Skeletal muscle satellite cell (primary cell): ENCODE data around the gene PCYT2.

Experiments used
- H3K27me3 ChIP-seq: 2 replicates; pipeline ENCODE4 v1.7.0; 2013; ENCODE audit warnings: low read length; ENCODE audit not compliant: control insufficient read depth, insufficient read depth
- H3K36me3 ChIP-seq: 2 replicates; pipeline ENCODE4 v1.7.0; 2013; ENCODE audit warnings: mild to moderate bottlenecking, control low read depth, low read length; ENCODE audit not compliant: insufficient read depth
- H3K4me1 ChIP-seq: 2 replicates; pipeline ENCODE4 v1.7.0; 2013; ENCODE audit warnings: low read length; ENCODE audit not compliant: control insufficient read depth, insufficient read depth
- H3K4me2 ChIP-seq: 2 replicates; pipeline ENCODE4 v1.7.0; 2013; ENCODE audit warnings: mild to moderate bottlenecking, low read length
- H3K4me3 ChIP-seq: 2 replicates; pipeline ENCODE4 v1.7.0; 2013; ENCODE audit warnings: low read length
- H3K9ac ChIP-seq: 2 replicates; pipeline ENCODE4 v1.7.0; 2013; ENCODE audit warnings: mild to moderate bottlenecking, low read depth, low read length, moderate library complexity
- H3K9me3 ChIP-seq: replicated peaks from 2 replicates; pipeline ENCODE4 v1.7.0; 2013; ENCODE audit warnings: mild to moderate bottlenecking, control low read depth, low read length

PCYT2 gene

GRCh38 chr17:81906476-81907218 is 4.6 kb downstream of the PCYT2 start:
- H3K9me3 ChIP-seq, result no peaks in the 10 kb centered on the region
- H3K9ac ChIP-seq, result no peak overlapping the region
- peaks cover 13% of the 10 kb centered on the region for H3K4me1 ChIP-seq
- H3K36me3 ChIP-seq, result peaks cover 33% of the 10 kb centered on the region
- H3K4me2 ChIP-seq, result no peak overlapping the region
- no peaks in the 10 kb centered on the region for H3K27me3 ChIP-seq
- no peak overlapping the region for H3K4me3 ChIP-seq

GRCh38 chr17:81905993-81906392 is 5.2 kb downstream of the PCYT2 start:
- no peak overlapping the region for H3K4me2 ChIP-seq
- H3K9ac ChIP-seq, result no peak overlapping the region
- peaks cover 13% of the 10 kb centered on the region for H3K4me1 ChIP-seq
- no peaks in the 10 kb centered on the region for H3K9me3 ChIP-seq
- no peaks in the 10 kb centered on the region for H3K27me3 ChIP-seq
- H3K4me3 ChIP-seq, result no peak overlapping the region
- H3K36me3 ChIP-seq, result peaks cover 31% of the 10 kb centered on the region

GRCh38 chr17:81905424-81905875 is 5.7 kb downstream of the PCYT2 start:
- no peak overlapping the region for H3K4me2 ChIP-seq
- peaks cover 10% of the 10 kb centered on the region for H3K4me1 ChIP-seq
- no peaks in the 10 kb centered on the region for H3K27me3 ChIP-seq
- no peaks in the 10 kb centered on the region for H3K9me3 ChIP-seq
- H3K4me3 ChIP-seq, result no peak overlapping the region
- H3K9ac ChIP-seq, result no peak overlapping the region
- H3K36me3 ChIP-seq, result peaks cover 31% of the 10 kb centered on the region

GRCh38 chr17:81904600-81905423 is 6.4 kb downstream of the PCYT2 start:
- Histone ChIP-seq H3K27me3 (no peaks in the 10 kb centered on the region), H3K4me1 (peaks cover 4% of the 10 kb centered on the region), H3K36me3 (peaks cover 34% of the 10 kb centered on the region), H3K9ac (no peak overlapping the region), H3K9me3 (no peaks in the 10 kb centered on the region), H3K4me3 (no peak overlapping the region), H3K4me2 (no peak overlapping the region)

GRCh38 chr17:81903896-81904599 is 7.2 kb downstream of the PCYT2 start:
- Histone ChIP-seq H3K4me2 (no peak overlapping the region), H3K27me3 (no peaks in the 10 kb centered on the region), H3K4me3 (no peak overlapping the region), H3K36me3 (peaks cover 41% of the 10 kb centered on the region), H3K9ac (no peak overlapping the region), H3K4me1 (peaks cover 6% of the 10 kb centered on the region), H3K9me3 (no peaks in the 10 kb centered on the region)

- Histone ChIP-seq H3K36me3 (peaks cover 41% of the 10 kb centered on the region), H3K4me3 (no peak overlapping the region)
Measured at GRCh38 chr17:81903415-81903831, 7.8 kb downstream of the PCYT2 start.

GRCh38 chr17:81902653-81903414 is 8.4 kb downstream of the PCYT2 start:
- peak overlapping the region; percentile 86 for H3K4me2 ChIP-seq
- H3K9me3 ChIP-seq, result no peaks in the 10 kb centered on the region
- no peak overlapping the region for H3K9ac ChIP-seq
- peaks cover 44% of the 10 kb centered on the region for H3K36me3 ChIP-seq
- H3K27me3 ChIP-seq, result no peaks in the 10 kb centered on the region
- H3K4me1 ChIP-seq, result peaks cover 16% of the 10 kb centered on the region
- H3K4me3 ChIP-seq, result no peak overlapping the region

More at GRCh38 chr17:81903415-81903831, 7.8 kb downstream of the PCYT2 start:
- Histone ChIP-seq H3K4me1 (peaks cover 11% of the 10 kb centered on the region), H3K27me3 (no peaks in the 10 kb centered on the region), H3K9me3 (no peaks in the 10 kb centered on the region), H3K4me2 (no peak overlapping the region), H3K9ac (no peak overlapping the region)

- Histone ChIP-seq H3K9me3 (no peaks in the 10 kb centered on the region), H3K27me3 (no peaks in the 10 kb centered on the region), H3K36me3 (peaks cover 44% of the 10 kb centered on the region), H3K4me2 (peak within 1 kb of the TSS; percentile 86), H3K4me3 (peak within 1 kb of the TSS; percentile 62), H3K4me1 (peaks cover 17% of the 10 kb centered on the region), H3K9ac (no peak within 1 kb of the TSS)
Measured at GRCh38 chr17:81902023-81902652, 9.1 kb downstream of the PCYT2 start, which contains the start of gene NPB. TSS of gene NPB (plus strand) at chr17:81902238. CDS start at chr17:81902278, 40 bp downstream.

- Histone ChIP-seq H3K4me1 (peaks cover 17% of the 10 kb centered on the region), H3K36me3 (peaks cover 39% of the 10 kb centered on the region), H3K9me3 (no peaks in the 10 kb centered on the region), H3K9ac (no peak overlapping the region), H3K27me3 (no peaks in the 10 kb centered on the region), H3K4me3 (peak overlapping the region; percentile 62), H3K4me2 (peak overlapping the region; percentile 86)
Measured at GRCh38 chr17:81901167-81902022, 9.8 kb downstream of the PCYT2 start.
